Measurements from ENCODE around the gene FILIP1L.

Gene FILIP1L

DNA sequence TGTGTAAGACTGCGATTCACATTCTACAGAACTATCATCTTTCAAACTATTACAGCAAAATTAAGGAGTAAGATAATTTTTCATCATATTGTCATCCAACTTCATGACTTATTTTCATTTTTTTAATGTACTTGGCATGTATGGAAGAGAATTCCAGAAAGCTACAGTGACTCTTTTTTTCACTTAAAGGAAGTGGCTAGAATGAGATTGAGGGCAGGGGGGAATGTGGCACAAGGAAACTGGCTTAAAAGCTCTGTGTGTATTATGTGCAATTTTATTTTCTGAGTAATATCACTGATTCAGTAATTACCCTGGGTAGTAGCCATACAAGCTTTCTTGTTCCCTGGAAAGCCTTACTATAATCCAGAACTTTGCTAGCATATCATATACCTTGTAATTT lies 94.6 kb downstream of the FILIP1L start:
- H3K4me3 ChIP-seq (ENCODE audit: low read depth, low read length) = no peak overlapping the region
- TF ChIP-seq, protein P1, sequence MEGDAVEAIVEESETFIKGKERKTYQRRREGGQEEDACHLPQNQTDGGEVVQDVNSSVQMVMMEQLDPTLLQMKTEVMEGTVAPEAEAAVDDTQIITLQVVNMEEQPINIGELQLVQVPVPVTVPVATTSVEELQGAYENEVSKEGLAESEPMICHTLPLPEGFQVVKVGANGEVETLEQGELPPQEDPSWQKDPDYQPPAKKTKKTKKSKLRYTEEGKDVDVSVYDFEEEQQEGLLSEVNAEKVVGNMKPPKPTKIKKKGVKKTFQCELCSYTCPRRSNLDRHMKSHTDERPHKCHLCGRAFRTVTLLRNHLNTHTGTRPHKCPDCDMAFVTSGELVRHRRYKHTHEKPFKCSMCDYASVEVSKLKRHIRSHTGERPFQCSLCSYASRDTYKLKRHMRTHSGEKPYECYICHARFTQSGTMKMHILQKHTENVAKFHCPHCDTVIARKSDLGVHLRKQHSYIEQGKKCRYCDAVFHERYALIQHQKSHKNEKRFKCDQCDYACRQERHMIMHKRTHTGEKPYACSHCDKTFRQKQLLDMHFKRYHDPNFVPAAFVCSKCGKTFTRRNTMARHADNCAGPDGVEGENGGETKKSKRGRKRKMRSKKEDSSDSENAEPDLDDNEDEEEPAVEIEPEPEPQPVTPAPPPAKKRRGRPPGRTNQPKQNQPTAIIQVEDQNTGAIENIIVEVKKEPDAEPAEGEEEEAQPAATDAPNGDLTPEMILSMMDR (IDR thresholded peaks at IDR 0.05; ENCODE audit: borderline replicate concordance, insufficient read depth, low read depth, low read length) = no peak

DNA sequence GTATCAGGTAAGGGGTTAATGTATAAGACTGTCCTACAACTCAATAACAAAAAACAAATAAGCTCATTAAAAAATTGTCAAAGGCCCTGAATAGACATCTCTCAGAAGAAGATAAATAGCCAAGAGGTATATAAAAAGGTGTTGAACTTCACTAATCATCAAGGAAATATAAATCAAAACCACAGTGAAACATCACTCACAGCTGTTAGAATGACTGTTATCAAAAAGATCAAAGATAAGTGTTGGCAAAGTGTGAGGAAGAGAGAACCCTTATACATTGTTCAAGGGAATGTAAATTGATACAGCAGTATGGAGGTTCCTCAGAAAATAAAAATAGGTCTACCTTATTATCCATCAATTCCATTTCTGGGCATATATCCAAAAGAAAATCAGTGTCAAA lies 95.5 kb downstream of the FILIP1L start:
- H3K4me3 ChIP-seq (ENCODE audit: low read depth, low read length) = no peak overlapping the region
- TF ChIP-seq, protein P1 (IDR thresholded peaks at IDR 0.05; ENCODE audit: borderline replicate concordance, insufficient read depth, low read depth, low read length) = no peak

DNA sequence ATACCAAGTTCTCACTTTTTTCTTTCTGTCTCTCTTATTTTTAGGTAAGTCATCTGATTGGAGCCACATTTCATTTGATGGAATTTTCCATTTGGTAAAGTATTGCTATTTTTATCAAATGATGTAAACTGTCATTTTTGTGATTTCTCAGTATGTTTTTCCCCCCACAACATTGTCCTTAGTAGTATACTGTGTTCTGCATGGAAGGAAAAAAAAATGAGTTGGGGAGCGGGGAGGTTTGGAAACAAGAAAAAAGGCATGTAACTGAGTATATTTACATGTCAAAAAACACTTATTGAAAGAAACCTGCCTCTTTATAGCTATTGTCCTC lies 104.2 kb downstream of the FILIP1L start:
- TF ChIP-seq, protein P1 (IDR thresholded peaks at IDR 0.05; ENCODE audit: borderline replicate concordance, insufficient read depth, low read depth, low read length) = no peak
- H3K4me3 ChIP-seq (ENCODE audit: low read depth, low read length) = no peak overlapping the region

DNA sequence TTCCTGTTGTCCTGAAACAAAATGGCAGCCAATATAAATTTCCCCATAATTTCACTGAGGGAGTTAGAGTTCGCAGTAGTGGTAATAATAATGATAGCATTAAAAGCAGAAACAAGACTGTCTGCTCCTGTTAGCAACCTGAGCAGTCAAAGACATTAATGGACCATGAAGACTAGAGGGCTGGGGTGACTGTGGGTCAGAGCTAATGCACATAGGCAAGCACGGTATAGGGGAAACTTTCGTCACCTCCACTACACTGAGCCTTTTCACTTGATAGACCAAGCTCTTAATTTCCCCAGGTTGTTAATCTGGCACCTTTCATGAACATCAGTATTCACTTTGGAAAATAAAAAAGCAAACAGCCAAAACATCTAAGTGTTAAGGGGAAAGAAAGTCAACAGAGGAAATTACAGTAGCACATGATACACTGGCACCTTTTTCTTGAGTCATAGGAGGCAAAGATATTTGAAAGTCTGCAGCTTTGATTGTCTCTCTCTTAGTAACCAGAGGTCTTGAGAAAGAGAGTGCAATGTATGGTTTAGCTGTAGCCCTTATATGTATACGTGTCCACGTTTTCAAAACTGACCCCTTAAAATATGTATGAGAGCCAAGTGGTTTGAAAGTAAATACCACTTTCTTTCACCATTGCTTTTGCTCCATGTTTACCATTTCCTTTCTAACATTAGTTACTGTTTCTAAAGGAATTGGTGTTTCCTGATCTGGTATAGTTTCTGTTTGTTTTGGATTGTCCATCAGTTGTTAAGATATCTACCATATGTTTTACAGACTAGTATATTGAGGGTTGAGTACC lies 104.8 kb downstream of the FILIP1L start:
- H3K4me3 ChIP-seq (ENCODE audit: low read depth, low read length) = no peak overlapping the region
- TF ChIP-seq, protein P1 (IDR thresholded peaks at IDR 0.05; ENCODE audit: borderline replicate concordance, insufficient read depth, low read depth, low read length) = no peak

DNA sequence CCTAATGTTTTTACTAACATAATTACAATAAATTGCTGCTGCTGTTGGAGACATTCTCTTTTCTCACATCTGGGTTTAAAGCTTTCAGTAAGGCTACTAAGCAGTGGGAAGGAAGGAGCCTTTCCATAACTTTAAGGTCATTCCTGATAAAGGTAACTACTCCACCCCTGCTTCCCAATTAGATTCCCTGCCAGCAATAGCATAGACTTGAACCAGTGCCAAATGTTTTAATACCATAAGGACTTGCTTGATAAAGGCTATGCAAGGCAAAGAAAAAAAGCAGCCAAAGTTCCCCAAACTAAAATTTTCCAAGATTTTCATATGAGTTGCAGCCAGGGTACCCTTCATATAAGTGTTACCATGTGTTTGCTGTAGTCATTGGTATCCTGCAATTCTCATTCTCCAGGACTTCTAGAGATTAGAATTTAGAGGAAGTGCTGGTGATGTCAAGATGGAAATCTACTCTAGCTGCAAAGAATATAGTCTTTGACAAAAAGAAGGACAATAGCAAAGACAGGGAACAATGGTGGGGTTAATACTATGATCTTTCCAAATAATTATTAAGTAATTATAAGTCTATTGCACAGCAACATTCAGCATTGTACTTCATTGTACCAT lies 106.1 kb downstream of the FILIP1L start:
- no peak overlapping the region for H3K4me3 ChIP-seq (ENCODE audit: low read depth, low read length)
- TF ChIP-seq, protein P1 (IDR thresholded peaks at IDR 0.05; ENCODE audit: borderline replicate concordance, insufficient read depth, low read depth, low read length) = no peak

DNA sequence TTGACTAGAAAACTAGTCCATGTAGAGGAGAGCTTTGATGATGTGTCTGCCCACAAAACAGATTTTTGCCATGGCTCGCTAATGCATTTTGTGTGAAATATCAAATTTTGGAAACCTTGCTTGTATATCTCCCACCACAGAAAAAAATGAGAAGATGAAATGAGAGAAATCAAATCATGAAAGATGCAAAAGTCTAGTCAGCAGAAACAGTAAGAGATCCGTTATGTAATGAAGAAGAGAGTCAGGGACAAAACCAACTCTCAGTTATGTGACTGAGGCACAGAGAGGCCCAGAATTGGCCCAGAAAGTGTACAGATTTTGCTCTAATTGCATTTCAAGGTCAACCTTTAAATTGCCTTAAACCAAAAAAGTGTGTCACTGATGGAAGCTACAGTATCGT lies 107.0 kb downstream of the FILIP1L start:
- H3K4me3 ChIP-seq (ENCODE audit: low read depth, low read length) = no peak overlapping the region
- TF ChIP-seq, protein P1 (IDR thresholded peaks at IDR 0.05; ENCODE audit: borderline replicate concordance, insufficient read depth, low read depth, low read length) = no peak

Measured in GM12875 (cell line).